Measurements from ENCODE around the gene POR.
"Not testable (repeated sequence)": the region's sequence is repeated elsewhere in the genome, so short reads cannot be mapped to it uniquely, and the experiment has no call there.

The POR gene

GRCh38 chr7:75900617-75901315 is 14.2 kb upstream of the POR start:
- Histone ChIP-seq H3K79me2 (no peaks in the 10 kb centered on the region), H3K4me3 (ENCODE audit: low read depth, low read length) (no peak overlapping the region), H3K4me2 (ENCODE audit: low read length) (no peak overlapping the region), H3K27me3 (ENCODE audit: control insufficient read depth, insufficient read depth, low read length) (no peaks in the 10 kb centered on the region), H3K9ac (no peak overlapping the region), H3K9me3 (ENCODE audit: control insufficient read depth, low read length) (no peaks in the 10 kb centered on the region), H3K36me3 (ENCODE audit: control insufficient read depth, insufficient read depth, low read length) (no peaks in the 10 kb centered on the region), H3K27ac (peak overlapping the region; percentile 67), H3K4me1 (peaks cover 33% of the 10 kb centered on the region), H2AFZ (peak overlapping the region; percentile 9)
- TF ChIP-seq CTCF (IDR thresholded peaks at IDR 0.05): no peak

- Histone ChIP-seq H3K27me3 (ENCODE audit: control insufficient read depth, insufficient read depth, low read length) (no peaks in the 10 kb centered on the region), H3K4me2 (ENCODE audit: low read length) (peak overlapping the region; percentile 56), H3K9me3 (ENCODE audit: control insufficient read depth, low read length) (no peaks in the 10 kb centered on the region), H3K79me2 (no peaks in the 10 kb centered on the region), H3K9ac (no peak overlapping the region), H2AFZ (peak overlapping the region; percentile 83), H3K4me3 (ENCODE audit: low read depth, low read length) (no peak overlapping the region), H3K36me3 (ENCODE audit: control insufficient read depth, insufficient read depth, low read length) (no peaks in the 10 kb centered on the region), H3K4me1 (peaks cover 14% of the 10 kb centered on the region), H3K27ac (peak overlapping the region; percentile 99)
- TF ChIP-seq CTCF (IDR thresholded peaks at IDR 0.05): no peak
Measured at GRCh38 chr7:75905785-75906604, 9.0 kb upstream of the POR start.

- H3K4me2 ChIP-seq (ENCODE audit: low read length): no peak overlapping the region
- H3K9ac ChIP-seq: no peak overlapping the region
- no peaks in the 10 kb centered on the region for H3K36me3 ChIP-seq (ENCODE audit: control insufficient read depth, insufficient read depth, low read length)
- peaks cover 11% of the 10 kb centered on the region for H3K4me1 ChIP-seq
- H3K79me2 ChIP-seq: no peaks in the 10 kb centered on the region
- peak overlapping the region; percentile 40 for H2AFZ ChIP-seq
- H3K27ac ChIP-seq: peak overlapping the region; percentile 99
- H3K27me3 ChIP-seq (ENCODE audit: control insufficient read depth, insufficient read depth, low read length): no peaks in the 10 kb centered on the region
- no peak overlapping the region for H3K4me3 ChIP-seq (ENCODE audit: low read depth, low read length)
- TF ChIP-seq CTCF (IDR thresholded peaks at IDR 0.05): no peak
- H3K9me3 ChIP-seq (ENCODE audit: control insufficient read depth, low read length): no peaks in the 10 kb centered on the region
Measured at GRCh38 chr7:75906991-75907667, 7.8 kb upstream of the POR start.

- not testable (repeated sequence) for H3K4me2 ChIP-seq (ENCODE audit: low read length); H3K27me3 ChIP-seq (ENCODE audit: control insufficient read depth, insufficient read depth, low read length); H3K36me3 ChIP-seq (ENCODE audit: control insufficient read depth, insufficient read depth, low read length); H3K9ac ChIP-seq; H3K79me2 ChIP-seq; H3K4me3 ChIP-seq (ENCODE audit: low read depth, low read length); H3K9me3 ChIP-seq (ENCODE audit: control insufficient read depth, low read length)
- Histone ChIP-seq H3K27ac (peak overlapping the region; percentile 99), H2AFZ (peak overlapping the region; percentile 40), H3K4me1 (peaks cover 11% of the 10 kb centered on the region)
Measured at GRCh38 chr7:75907668-75908039, 7.3 kb upstream of the POR start.

- Histone ChIP-seq H3K79me2 (no peaks in the 10 kb centered on the region), H3K4me3 (ENCODE audit: low read depth, low read length) (no peak overlapping the region), H3K36me3 (ENCODE audit: control insufficient read depth, insufficient read depth, low read length) (no peaks in the 10 kb centered on the region), H3K9ac (no peak overlapping the region), H3K9me3 (ENCODE audit: control insufficient read depth, low read length) (no peaks in the 10 kb centered on the region), H3K27me3 (ENCODE audit: control insufficient read depth, insufficient read depth, low read length) (no peaks in the 10 kb centered on the region), H3K4me1 (peaks cover 16% of the 10 kb centered on the region), H3K27ac (no peak overlapping the region), H2AFZ (no peak overlapping the region), H3K4me2 (ENCODE audit: low read length) (no peak overlapping the region)
- TF ChIP-seq CTCF (IDR thresholded peaks at IDR 0.05): no peak
Measured at GRCh38 chr7:75909521-75910132, 5.3 kb upstream of the POR start.

GRCh38 chr7:75911186-75911585 is 3.8 kb upstream of the POR start:
- H3K9me3 ChIP-seq (ENCODE audit: control insufficient read depth, low read length); H3K4me3 ChIP-seq (ENCODE audit: low read depth, low read length); H2AFZ ChIP-seq; H3K4me1 ChIP-seq; H3K4me2 ChIP-seq (ENCODE audit: low read length); H3K36me3 ChIP-seq (ENCODE audit: control insufficient read depth, insufficient read depth, low read length); H3K27me3 ChIP-seq (ENCODE audit: control insufficient read depth, insufficient read depth, low read length); H3K9ac ChIP-seq; H3K27ac ChIP-seq: not testable (repeated sequence)
- peaks cover 12% of the 10 kb centered on the region for H3K79me2 ChIP-seq

Measured in parathyroid adenoma (tissue), 2 donors.